GM21717 (cell line): ENCODE measurements around the gene NRARP.

Experiments
- ATAC-seq: cut with Tn5 transposase; IDR thresholded peaks from one replicate; pipeline ENCODE4 v1.9.1; 2021; ENCODE audit warnings: mild to moderate bottlenecking, moderate library complexity; ENCODE audit not compliant: unreplicated experiment

NRARP gene

GRCh38 chr9:137311986-137312851, 10.1 kb upstream of the NRARP start:
- ATAC-seq: no peak

GRCh38 chr9:137311171-137311985, 9.3 kb upstream of the NRARP start:
- ATAC-seq: no peak

GRCh38 chr9:137310189-137311052, 8.3 kb upstream of the NRARP start:
- ATAC-seq: no peak

- ATAC-seq: no peak
These were observed 7.5 kb upstream of the NRARP start for GRCh38 chr9:137309368-137310188.

GRCh38 chr9:137308057-137308619, 6.1 kb upstream of the NRARP start:
- no peak for ATAC-seq

GRCh38 chr9:137307255-137308056, 5.4 kb upstream of the NRARP start:
- ATAC-seq: no peak

GRCh38 chr9:137306850-137307254, 4.8 kb upstream of the NRARP start:
- no peak for ATAC-seq

GRCh38 chr9:137306066-137306849, 4.2 kb upstream of the NRARP start:
- no peak for ATAC-seq

GRCh38 chr9:137305798-137306065, 3.7 kb upstream of the NRARP start:
- no peak for ATAC-seq

- ATAC-seq: no peak
These were observed 3.2 kb upstream of the NRARP start for GRCh38 chr9:137305060-137305797.

- no peak for ATAC-seq
These were observed 2.5 kb upstream of the NRARP start for GRCh38 chr9:137304383-137305059.

- no peak for ATAC-seq
These were observed 1.9 kb upstream of the NRARP start for GRCh38 chr9:137303893-137304382.

GRCh38 chr9:137303151-137303892, 1.3 kb upstream of the NRARP start:
- ATAC-seq: no peak

GRCh38 chr9:137302449-137303150, 529 bp upstream of the NRARP start:
- ATAC-seq: peak; percentile 38

- no peak for ATAC-seq
These were observed 757 bp downstream of the NRARP start for GRCh38 chr9:137301081-137301947.
